ENCODE results near the gene RYR2. TPM values are rescaled to one million over a fixed set of nuclear protein-coding genes. Genes with fewer than 3 reads are reported as not detected.
"Not testable (repeated sequence)": the region's sequence is repeated elsewhere in the genome, so short reads cannot be mapped to it uniquely, and the experiment has no call there.

RYR2 gene
- total RNA-seq, 6 experiments from 2014 or later = 0.02 to 0.43 (median 0.16) TPM

DNA sequence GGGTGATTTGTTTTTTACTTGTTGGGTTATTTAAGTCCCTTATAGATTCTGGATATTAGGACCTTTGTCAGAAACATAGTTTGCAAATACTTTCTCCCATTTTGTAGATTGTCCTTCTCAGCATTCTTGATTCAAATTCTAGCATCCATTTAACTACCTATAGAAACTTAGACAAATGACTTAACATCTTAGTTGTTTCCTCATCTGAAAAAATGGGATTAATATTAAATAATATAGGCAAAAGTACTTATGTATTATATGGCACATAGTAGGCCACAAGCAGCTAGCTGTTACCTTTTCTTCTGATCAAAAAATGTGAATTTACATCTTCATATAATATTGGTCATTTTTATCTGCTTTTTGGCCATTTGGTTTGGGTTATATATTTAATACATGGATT is 541.3 kb downstream of the RYR2 start:
- no peaks in the 10 kb centered on the region for H3K36me3 ChIP-seq
- H3K4me3 ChIP-seq = no peak overlapping the region
- no peaks in the 10 kb centered on the region for H3K9me3 ChIP-seq
- H3K27ac ChIP-seq = no peak overlapping the region
- DNase-seq (no peak), ATAC-seq (no peak)
- intact Hi-C loops (cut with DNase I) = no loop called here
- no peaks in the 10 kb centered on the region for H3K4me1 ChIP-seq
- no peaks in the 10 kb centered on the region for H3K27me3 ChIP-seq
- TF ChIP-seq POLR2A (IDR thresholded peaks at IDR 0.05) = no peak
- TF ChIP-seq, protein P1, sequence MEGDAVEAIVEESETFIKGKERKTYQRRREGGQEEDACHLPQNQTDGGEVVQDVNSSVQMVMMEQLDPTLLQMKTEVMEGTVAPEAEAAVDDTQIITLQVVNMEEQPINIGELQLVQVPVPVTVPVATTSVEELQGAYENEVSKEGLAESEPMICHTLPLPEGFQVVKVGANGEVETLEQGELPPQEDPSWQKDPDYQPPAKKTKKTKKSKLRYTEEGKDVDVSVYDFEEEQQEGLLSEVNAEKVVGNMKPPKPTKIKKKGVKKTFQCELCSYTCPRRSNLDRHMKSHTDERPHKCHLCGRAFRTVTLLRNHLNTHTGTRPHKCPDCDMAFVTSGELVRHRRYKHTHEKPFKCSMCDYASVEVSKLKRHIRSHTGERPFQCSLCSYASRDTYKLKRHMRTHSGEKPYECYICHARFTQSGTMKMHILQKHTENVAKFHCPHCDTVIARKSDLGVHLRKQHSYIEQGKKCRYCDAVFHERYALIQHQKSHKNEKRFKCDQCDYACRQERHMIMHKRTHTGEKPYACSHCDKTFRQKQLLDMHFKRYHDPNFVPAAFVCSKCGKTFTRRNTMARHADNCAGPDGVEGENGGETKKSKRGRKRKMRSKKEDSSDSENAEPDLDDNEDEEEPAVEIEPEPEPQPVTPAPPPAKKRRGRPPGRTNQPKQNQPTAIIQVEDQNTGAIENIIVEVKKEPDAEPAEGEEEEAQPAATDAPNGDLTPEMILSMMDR (IDR thresholded peaks at IDR 0.05) = no peak

DNA sequence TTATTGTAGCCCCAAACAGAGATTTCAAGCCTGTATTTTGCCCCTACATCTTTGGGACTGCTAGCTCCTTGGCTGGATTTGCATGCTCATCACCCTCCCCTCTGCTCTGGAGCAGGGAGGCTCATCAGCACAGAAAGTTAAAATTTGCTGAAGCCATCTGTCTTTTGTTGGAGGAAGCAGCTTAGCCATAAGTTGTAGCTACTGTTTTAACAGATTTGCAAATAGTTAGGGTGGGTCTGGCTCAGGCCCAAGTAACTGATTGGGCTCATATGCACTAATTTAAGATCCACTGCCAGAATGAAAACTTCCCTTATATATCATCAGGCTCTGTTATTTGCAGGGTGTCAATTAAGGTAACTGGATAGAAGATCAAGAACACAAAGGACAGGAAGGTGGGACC is 541.8 kb downstream of the RYR2 start:
- ATAC-seq (no peak), DNase-seq (no peak)
- Histone ChIP-seq H3K36me3 (no peaks in the 10 kb centered on the region), H3K9me3 (no peaks in the 10 kb centered on the region), H3K4me1 (no peaks in the 10 kb centered on the region), H3K27me3 (no peaks in the 10 kb centered on the region), H3K4me3 (no peak overlapping the region), H3K27ac (no peak overlapping the region)
- intact Hi-C loops (cut with DNase I) = no loop called here
- TF ChIP-seq, protein P1 (IDR thresholded peaks at IDR 0.05) = no peak
- TF ChIP-seq POLR2A (IDR thresholded peaks at IDR 0.05) = no peak

DNA sequence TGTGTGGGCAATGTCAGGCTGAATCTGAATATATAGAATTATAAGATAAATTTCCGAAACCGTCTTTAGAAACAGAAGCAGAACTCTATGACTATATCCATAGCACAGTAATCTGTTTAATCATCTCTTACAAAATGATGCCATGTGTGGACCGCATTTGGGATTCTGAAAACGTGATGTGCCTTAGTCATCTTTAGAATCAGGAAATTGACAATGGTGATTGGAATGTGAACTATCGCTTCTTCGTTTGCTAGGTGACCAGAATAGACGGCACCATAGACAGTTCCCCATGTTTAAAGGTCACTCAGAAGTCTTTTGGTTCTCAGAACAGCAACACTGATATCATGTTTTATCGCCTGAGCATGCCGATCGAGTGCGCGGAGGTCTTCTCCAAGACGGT is 548.4 kb downstream of the RYR2 start:
- WGBS (ENCODE audit: insufficient coverage, low coverage, low lambda C conversion rate, missing lambda C conversion rate) = 67% methylated on average over 10 of the region's 13 CpGs
- H3K27ac ChIP-seq = no peak overlapping the region

DNA sequence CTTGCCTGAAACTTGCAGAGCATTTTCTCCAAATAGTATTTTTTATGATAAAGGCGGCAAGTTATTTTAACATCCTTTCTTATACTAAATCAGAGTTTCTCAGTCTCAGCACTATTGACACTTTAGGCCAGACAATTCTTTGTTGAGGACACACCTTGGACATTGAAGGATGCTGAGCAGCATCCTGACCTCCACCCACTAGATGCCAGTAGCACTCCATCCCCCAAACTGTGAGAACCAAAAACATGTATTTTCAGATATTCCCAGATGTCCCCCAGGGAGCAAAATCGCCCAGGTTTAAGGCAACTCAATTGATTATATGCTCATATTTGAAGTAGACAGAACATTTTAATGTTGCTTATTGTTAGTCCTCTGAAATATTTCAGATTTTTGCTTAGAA is 549.4 kb downstream of the RYR2 start:
- no peak overlapping the region for H3K4me3 ChIP-seq
- H3K27ac ChIP-seq = no peak overlapping the region
- no peak for ATAC-seq
- WGBS (ENCODE audit: insufficient coverage, low coverage, low lambda C conversion rate, missing lambda C conversion rate) = 33% methylated on average over 2 of the region's 2 CpGs
- intact Hi-C loops (cut with DNase I) = no loop called here
- no peaks in the 10 kb centered on the region for H3K36me3 ChIP-seq
- TF ChIP-seq, protein P1 (IDR thresholded peaks at IDR 0.05) = no peak
- TF ChIP-seq POLR2A (IDR thresholded peaks at IDR 0.05) = no peak
- H3K4me1 ChIP-seq = no peaks in the 10 kb centered on the region
- no peak for DNase-seq
- H3K9me3 ChIP-seq = no peaks in the 10 kb centered on the region
- no peaks in the 10 kb centered on the region for H3K27me3 ChIP-seq

More for the DNA sequence above, 548.4 kb downstream of the RYR2 start:
- DNase-seq (no peak), ATAC-seq (no peak)
- no peaks in the 10 kb centered on the region for H3K36me3 ChIP-seq
- no peak for TF ChIP-seq POLR2A (IDR thresholded peaks at IDR 0.05)
- TF ChIP-seq, protein P1 (IDR thresholded peaks at IDR 0.05) = no peak
- H3K27me3 ChIP-seq = no peaks in the 10 kb centered on the region
- intact Hi-C loops (cut with DNase I) = no loop called here
- no peaks in the 10 kb centered on the region for H3K4me1 ChIP-seq
- no peak overlapping the region for H3K4me3 ChIP-seq
- H3K9me3 ChIP-seq = no peaks in the 10 kb centered on the region

DNA sequence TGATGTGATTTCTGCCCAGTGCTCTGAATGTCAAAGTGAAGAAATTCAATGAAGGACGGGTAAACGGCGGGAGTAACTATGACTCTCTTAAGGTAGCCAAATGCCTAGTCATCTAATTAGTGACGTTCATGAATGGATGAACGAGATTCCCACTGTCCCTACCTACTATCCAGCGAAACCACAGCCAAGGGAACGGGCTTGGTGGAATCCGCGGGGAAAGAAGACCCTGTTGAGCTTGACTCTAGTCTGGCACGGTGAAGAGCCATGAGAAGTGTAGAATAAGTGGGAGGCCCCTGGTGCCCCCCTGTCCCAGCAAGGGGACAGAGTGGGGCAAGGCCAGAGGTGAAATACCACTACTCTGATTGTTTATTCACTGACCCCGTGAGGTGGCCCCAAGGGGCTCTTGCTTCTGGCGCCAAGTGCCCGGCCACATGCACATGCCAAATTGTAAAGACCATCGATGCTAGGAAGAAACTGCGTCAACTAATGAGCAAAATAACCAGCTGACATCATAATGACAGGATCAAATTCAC is 561.1 kb downstream of the RYR2 start:
- H3K4me1 ChIP-seq; H3K9me3 ChIP-seq; H3K27me3 ChIP-seq; DNase-seq; H3K27ac ChIP-seq; ATAC-seq; intact Hi-C loops (cut with DNase I); H3K4me3 ChIP-seq; H3K36me3 ChIP-seq: not testable (repeated sequence)
- 65% methylated on average over 7 of the region's 15 CpGs for WGBS (ENCODE audit: insufficient coverage, low coverage, low lambda C conversion rate, missing lambda C conversion rate)
